Smooth muscle cell (in vitro differentiated cells): Measurements from ENCODE around the gene ONECUT2. TPM values are rescaled to one million over a fixed set of nuclear protein-coding genes. Genes with fewer than 3 reads are reported as not detected.

Experiments
- DNase-seq: peaks from one replicate; lab custom pipeline; 2025; ENCODE audit not compliant: unreplicated experiment; lab: John Stamatoyannopoulos, UW
- H2AFZ ChIP-seq: fragments of 200-600 bp; sonication (generic); 2 replicates; pipeline ENCODE4 v1.6.0; 2016; ENCODE audit warnings: antibody characterized with exemption, low read depth, mild to moderate bottlenecking
- H3F3A ChIP-seq: fragments of 200-600 bp; sonication (generic); 2 replicates; pipeline ENCODE4 v1.6.0; 2017; ENCODE audit warnings: antibody characterized with exemption, low read depth
- H3K27ac ChIP-seq: fragments of 200-600 bp; sonication (generic); 2 replicates; pipeline ENCODE4 v1.5.1; 2016; ENCODE audit warnings: low read depth, mild to moderate bottlenecking
- H3K27me3 ChIP-seq: fragments of 200-600 bp; sonication (generic); 2 replicates; pipeline ENCODE4 v1.6.1; 2016; ENCODE audit warnings: low read depth, mild to moderate bottlenecking
- H3K36me3 ChIP-seq: fragments of 200-600 bp; sonication (generic); 2 replicates; pipeline ENCODE4 v1.5.1; 2016; ENCODE audit warnings: low read depth
- H3K4me1 ChIP-seq: fragments of 200-600 bp; sonication (generic); 2 replicates; pipeline ENCODE4 v1.5.1; 2016; ENCODE audit warnings: low read depth
- H3K4me2 ChIP-seq: fragments of 200-600 bp; sonication (generic); 2 replicates; pipeline ENCODE4 v1.6.0; 2016; ENCODE audit warnings: mild to moderate bottlenecking
- H3K4me3 ChIP-seq: fragments of 200-600 bp; sonication (generic); 2 replicates; pipeline ENCODE4 v1.5.1; 2016; ENCODE audit warnings: mild to moderate bottlenecking
- H3K79me2 ChIP-seq: fragments of 200-600 bp; sonication (generic); 2 replicates; pipeline ENCODE4 v1.6.0; 2016; ENCODE audit warnings: low read depth, mild to moderate bottlenecking
- H3K9ac ChIP-seq: fragments of 200-600 bp; sonication (generic); 2 replicates; pipeline ENCODE4 v1.6.0; 2016; ENCODE audit warnings: low read depth
- H3K9me3 ChIP-seq: fragments of 200-600 bp; sonication (generic); replicated peaks from 2 replicates; pipeline ENCODE4 v1.5.1; 2016; ENCODE audit warnings: low read depth
- H4K20me1 ChIP-seq: fragments of 200-600 bp; sonication (generic); 2 replicates; pipeline ENCODE4 v1.6.0; 2016; ENCODE audit warnings: low read depth
- WGBS: methylation state at CpG from one replicate; pipeline ENCODE4 v1.1.7; 2016; ENCODE audit warnings: low lambda C conversion rate; 5-methylcytosine and 5-hydroxymethylcytosine counted together
- polyA plus RNA-seq: library from polyadenylated mRNA; unstranded; fragments of >200 nt; fragmentation: Nextera tagmentation; extraction: Ambion mirVana; gene quantifications from 2 replicates; pipeline ENCODE4 v1.2.1, GENCODE V29; 2016
- total RNA-seq: library from RNA; depleted of rRNA; stranded (reverse); fragments of >200 nt; gene quantifications from 2 replicates; pipeline ENCODE4 v1.2.3, GENCODE V29; 2014
- TF ChIP-seq, protein P1 (sequence below): fragments of 200-600 bp; sonication (generic); IDR thresholded peaks from 2 replicates; pipeline ENCODE4 v1.5.1; 2017; ENCODE audit warnings: borderline replicate concordance, mild to moderate bottlenecking, antibody characterized with exemption; ENCODE audit not compliant: insufficient read depth, poor library complexity, severe bottlenecking

Gene ONECUT2
- total and polyA plus RNA-seq, 2 experiments from 2014 or later, result 0.04 TPM; not detected in 1

GRCh38 chr18:57416542-57416941 is 18.6 kb upstream of the ONECUT2 start:
- Histone ChIP-seq H2AFZ (no peak overlapping the region), H3K27ac (no peak overlapping the region), H3K79me2 (no peaks in the 10 kb centered on the region), H3K9ac (no peak overlapping the region), H3K36me3 (no peaks in the 10 kb centered on the region), H3F3A (no peaks in the 10 kb centered on the region), H3K9me3 (no peaks in the 10 kb centered on the region), H4K20me1 (no peaks in the 10 kb centered on the region), H3K4me2 (no peak overlapping the region), H3K27me3 (peaks cover 48% of the 10 kb centered on the region), H3K4me1 (no peaks in the 10 kb centered on the region), H3K4me3 (no peak overlapping the region)
- 87% methylated on average over 4 of the region's 4 CpGs for WGBS
- TF ChIP-seq, protein P1, sequence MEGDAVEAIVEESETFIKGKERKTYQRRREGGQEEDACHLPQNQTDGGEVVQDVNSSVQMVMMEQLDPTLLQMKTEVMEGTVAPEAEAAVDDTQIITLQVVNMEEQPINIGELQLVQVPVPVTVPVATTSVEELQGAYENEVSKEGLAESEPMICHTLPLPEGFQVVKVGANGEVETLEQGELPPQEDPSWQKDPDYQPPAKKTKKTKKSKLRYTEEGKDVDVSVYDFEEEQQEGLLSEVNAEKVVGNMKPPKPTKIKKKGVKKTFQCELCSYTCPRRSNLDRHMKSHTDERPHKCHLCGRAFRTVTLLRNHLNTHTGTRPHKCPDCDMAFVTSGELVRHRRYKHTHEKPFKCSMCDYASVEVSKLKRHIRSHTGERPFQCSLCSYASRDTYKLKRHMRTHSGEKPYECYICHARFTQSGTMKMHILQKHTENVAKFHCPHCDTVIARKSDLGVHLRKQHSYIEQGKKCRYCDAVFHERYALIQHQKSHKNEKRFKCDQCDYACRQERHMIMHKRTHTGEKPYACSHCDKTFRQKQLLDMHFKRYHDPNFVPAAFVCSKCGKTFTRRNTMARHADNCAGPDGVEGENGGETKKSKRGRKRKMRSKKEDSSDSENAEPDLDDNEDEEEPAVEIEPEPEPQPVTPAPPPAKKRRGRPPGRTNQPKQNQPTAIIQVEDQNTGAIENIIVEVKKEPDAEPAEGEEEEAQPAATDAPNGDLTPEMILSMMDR, result no peak
- no peak for DNase-seq

DNA sequence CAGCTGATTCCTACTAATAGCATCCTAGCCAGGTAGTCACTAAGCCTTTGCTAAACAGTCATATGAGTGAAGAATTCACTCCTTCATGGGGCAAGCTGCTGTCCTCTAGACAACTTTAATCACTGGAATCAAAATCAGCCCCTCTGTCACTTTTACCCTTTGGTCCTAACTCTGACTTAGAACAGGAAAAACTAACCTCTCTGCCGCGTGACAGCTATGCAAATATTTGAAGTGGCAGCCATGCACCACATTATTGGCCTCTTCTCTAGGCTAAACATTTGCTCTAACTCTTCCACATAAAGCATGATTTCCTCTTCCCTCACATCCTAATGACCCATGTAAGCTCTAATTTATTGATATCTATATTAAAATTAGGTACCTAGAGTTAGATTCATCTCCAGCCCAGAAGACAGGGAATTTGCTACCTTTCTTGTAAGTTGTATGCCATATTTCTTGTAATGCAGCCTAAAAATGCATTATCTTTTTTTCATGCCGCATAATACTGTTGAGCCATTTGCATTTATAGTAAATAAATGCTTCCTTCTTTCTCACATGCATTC is 12.8 kb upstream of the ONECUT2 start:
- Histone ChIP-seq H3K4me2 (no peak overlapping the region), H3K27me3 (peaks cover 57% of the 10 kb centered on the region), H3K4me3 (no peak overlapping the region), H4K20me1 (no peaks in the 10 kb centered on the region), H2AFZ (no peak overlapping the region), H3K9ac (no peak overlapping the region), H3K27ac (no peak overlapping the region), H3K79me2 (no peaks in the 10 kb centered on the region), H3F3A (no peaks in the 10 kb centered on the region), H3K36me3 (no peaks in the 10 kb centered on the region), H3K9me3 (no peaks in the 10 kb centered on the region), H3K4me1 (peaks cover 3% of the 10 kb centered on the region)
- no peak for DNase-seq
- TF ChIP-seq, protein P1, result no peak
- 76% methylated on average over 3 of the region's 3 CpGs for WGBS

DNA sequence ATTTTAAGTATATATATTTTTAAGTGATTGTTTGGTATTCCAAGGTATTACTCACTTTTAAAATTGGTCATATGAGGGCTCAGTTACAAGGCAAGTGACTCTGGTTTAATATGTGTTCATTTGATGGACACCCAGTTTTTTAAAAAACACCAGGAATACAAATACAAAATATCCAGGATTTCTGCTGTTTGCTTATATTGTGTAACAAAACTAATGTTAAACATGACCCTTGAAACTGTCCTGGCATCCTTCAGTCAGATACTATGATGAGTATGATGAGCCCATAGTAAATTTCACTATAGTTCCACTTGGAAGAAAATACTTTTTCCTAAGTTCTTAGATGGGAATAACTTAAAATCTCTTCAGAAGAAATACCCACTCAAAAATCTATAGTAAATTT is 11.4 kb upstream of the ONECUT2 start:
- Histone ChIP-seq H3K9ac (no peak overlapping the region), H3K4me3 (no peak overlapping the region), H4K20me1 (no peaks in the 10 kb centered on the region), H3K27ac (no peak overlapping the region), H3K4me1 (peaks cover 9% of the 10 kb centered on the region), H3K79me2 (no peaks in the 10 kb centered on the region), H2AFZ (no peak overlapping the region), H3K9me3 (no peaks in the 10 kb centered on the region), H3K36me3 (no peaks in the 10 kb centered on the region), H3K4me2 (no peak overlapping the region), H3K27me3 (peaks cover 71% of the 10 kb centered on the region), H3F3A (no peaks in the 10 kb centered on the region)
- no peak for DNase-seq
- TF ChIP-seq, protein P1, result no peak

GRCh38 chr18:57425096-57425495 is 10.1 kb upstream of the ONECUT2 start:
- H3K4me2 ChIP-seq, result no peak overlapping the region
- no peaks in the 10 kb centered on the region for H3K36me3 ChIP-seq
- no peaks in the 10 kb centered on the region for H3F3A ChIP-seq
- H3K4me3 ChIP-seq, result no peak overlapping the region
- WGBS, result 84% methylated on average over 5 of the region's 5 CpGs
- no peak overlapping the region for H3K9ac ChIP-seq
- H2AFZ ChIP-seq, result no peak overlapping the region
- H3K9me3 ChIP-seq, result no peaks in the 10 kb centered on the region
- no peak for DNase-seq
- no peaks in the 10 kb centered on the region for H3K79me2 ChIP-seq
- H3K27me3 ChIP-seq, result peaks cover 84% of the 10 kb centered on the region
- H4K20me1 ChIP-seq, result no peaks in the 10 kb centered on the region
- TF ChIP-seq, protein P1, result no peak
- no peak overlapping the region for H3K27ac ChIP-seq
- H3K4me1 ChIP-seq, result peaks cover 21% of the 10 kb centered on the region
